Measurements from ENCODE around the gene DUOXA2. TPM values are rescaled to one million over a fixed set of nuclear protein-coding genes. Genes with fewer than 3 reads are reported as not detected.

The DUOXA2 gene
- total RNA-seq, 1 experiment from 2014 or later, result not detected

DNA sequence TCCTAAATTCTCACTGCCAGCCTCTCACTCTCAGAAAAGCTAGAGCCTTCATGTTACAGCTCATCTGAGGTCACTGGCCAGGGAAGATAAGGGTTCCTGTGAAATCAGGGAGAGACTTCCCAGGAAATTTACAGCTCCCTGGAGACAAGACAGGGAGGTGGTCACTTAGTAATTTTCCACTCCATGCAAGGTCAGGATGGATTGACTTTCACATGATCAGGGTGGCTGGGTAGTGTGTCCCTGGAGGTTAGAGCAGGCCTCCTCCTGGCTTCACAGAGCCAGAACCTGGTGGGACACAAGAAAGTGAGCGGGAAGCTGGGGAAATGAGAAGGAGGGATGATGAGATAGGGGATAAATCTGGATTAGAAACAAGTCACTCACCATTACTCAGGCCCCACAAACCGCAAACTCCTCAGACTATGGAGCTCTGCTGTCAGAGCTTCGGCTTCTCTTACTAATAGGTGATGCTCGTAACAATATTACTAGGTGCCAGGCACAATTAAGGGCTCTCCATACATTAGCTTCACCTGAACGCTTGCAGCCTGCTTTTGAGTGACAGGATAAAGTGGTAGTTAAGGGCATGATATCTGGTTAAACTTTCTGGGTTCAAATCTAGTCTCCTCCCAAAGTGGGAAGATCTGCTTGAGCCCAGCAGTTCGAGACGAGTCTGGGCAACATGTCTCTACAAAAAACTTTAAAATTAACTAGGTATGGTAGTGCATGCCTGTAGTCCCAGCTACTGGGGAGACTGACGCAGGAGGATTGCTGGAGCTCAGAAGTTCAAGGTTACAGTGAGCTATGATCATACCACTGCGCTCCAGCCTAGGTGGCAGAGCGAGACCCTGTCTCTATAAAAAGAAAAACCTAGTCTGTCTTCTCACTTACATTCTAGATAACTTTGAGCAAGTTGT lies 25.1 kb upstream of the DUOXA2 start:
- Histone ChIP-seq H3K36me3 (no peaks in the 10 kb centered on the region), H3K4me1 (replicated peaks) (no peaks in the 10 kb centered on the region), H3K27me3 (replicated peaks) (peaks cover 8% of the 10 kb centered on the region; the same call in 1 of the 2 replicates), H3K27ac (no peak overlapping the region), H3K9me3 (replicated peaks) (no peaks in the 10 kb centered on the region), H3K4me3 (no peak overlapping the region)
- DNase-seq (ENCODE audit: low read depth in 1 of 2, low spot score in 2 of 2), result no peak

GRCh38 chr15:45089712-45090373 lies 24.3 kb upstream of the DUOXA2 start:
- H3K36me3 ChIP-seq, result no peaks in the 10 kb centered on the region
- no peak overlapping the region for H3K27ac ChIP-seq
- no peaks in the 10 kb centered on the region for H3K4me1 ChIP-seq (replicated peaks)
- H3K27me3 ChIP-seq (replicated peaks), result peaks cover 8% of the 10 kb centered on the region; the same call in 1 of the 2 replicates
- H3K9me3 ChIP-seq (replicated peaks), result no peaks in the 10 kb centered on the region
- no peak for DNase-seq (ENCODE audit: low read depth in 1 of 2, low spot score in 2 of 2)
- no peak overlapping the region for H3K4me3 ChIP-seq

DNA sequence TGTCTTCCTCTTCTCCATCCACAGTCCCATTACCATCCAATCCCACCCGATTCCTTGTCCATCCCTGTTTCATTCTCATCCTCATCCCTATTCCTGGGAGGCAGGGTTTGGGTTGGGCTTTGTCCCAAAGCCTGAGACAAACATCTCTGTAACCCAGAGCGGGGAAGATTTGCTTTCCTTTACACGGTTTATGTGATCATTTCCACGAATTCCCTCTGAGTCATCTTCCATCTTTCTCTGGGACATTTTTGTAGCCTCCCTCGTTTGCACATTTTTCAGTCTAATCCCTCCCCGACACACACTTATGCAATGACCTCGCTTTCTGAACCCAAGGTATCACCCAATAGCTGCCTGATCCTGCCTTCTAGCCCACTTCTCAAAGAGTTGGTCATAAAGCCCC lies 23.0 kb upstream of the DUOXA2 start:
- DNase-seq (ENCODE audit: low read depth in 1 of 2, low spot score in 2 of 2), result no peak
- Histone ChIP-seq H3K27me3 (replicated peaks) (peaks cover 8% of the 10 kb centered on the region; the same call in 1 of the 2 replicates), H3K27ac (no peak overlapping the region), H3K36me3 (no peaks in the 10 kb centered on the region), H3K4me3 (no peak overlapping the region), H3K4me1 (replicated peaks) (no peaks in the 10 kb centered on the region), H3K9me3 (replicated peaks) (no peaks in the 10 kb centered on the region)

DNA sequence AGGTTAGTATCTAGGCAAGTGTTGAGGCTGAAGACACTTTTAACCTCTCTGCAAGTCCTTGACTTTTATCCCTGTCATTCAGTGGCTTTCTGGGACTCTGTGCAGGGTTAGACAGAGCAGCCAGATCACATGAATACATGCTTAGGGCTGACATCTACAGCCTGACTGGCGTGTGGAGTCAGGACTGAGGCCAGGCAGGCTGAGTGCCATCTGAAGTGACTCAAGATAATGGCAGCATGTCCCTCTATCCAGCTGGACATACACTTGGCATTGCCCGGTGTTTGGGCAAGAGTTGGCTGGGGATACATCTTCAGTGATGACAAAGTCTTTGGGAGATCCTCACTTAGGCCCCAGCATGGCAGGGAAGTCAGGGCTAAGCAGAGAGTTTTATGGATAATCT lies 22.6 kb upstream of the DUOXA2 start:
- DNase-seq (ENCODE audit: low read depth in 1 of 2, low spot score in 2 of 2), result no peak
- no peak overlapping the region for H3K4me3 ChIP-seq
- H3K27me3 ChIP-seq (replicated peaks), result peaks cover 8% of the 10 kb centered on the region; the same call in 1 of the 2 replicates
- H3K9me3 ChIP-seq (replicated peaks), result no peaks in the 10 kb centered on the region
- no peaks in the 10 kb centered on the region for H3K36me3 ChIP-seq
- H3K4me1 ChIP-seq (replicated peaks), result no peaks in the 10 kb centered on the region
- H3K27ac ChIP-seq, result no peak overlapping the region

- Histone ChIP-seq H3K9me3 (replicated peaks) (no peaks in the 10 kb centered on the region), H3K4me1 (replicated peaks) (no peaks in the 10 kb centered on the region), H3K27ac (no peak overlapping the region), H3K36me3 (no peaks in the 10 kb centered on the region), H3K4me3 (no peak overlapping the region), H3K27me3 (replicated peaks) (peaks cover 8% of the 10 kb centered on the region; the same call in 1 of the 2 replicates)
- no peak for DNase-seq (ENCODE audit: low read depth in 1 of 2, low spot score in 2 of 2)
Observed at GRCh38 chr15:45093013-45093412, 21.1 kb upstream of the DUOXA2 start.

GRCh38 chr15:45093622-45094357 lies 20.3 kb upstream of the DUOXA2 start:
- Histone ChIP-seq H3K4me1 (replicated peaks) (no peaks in the 10 kb centered on the region), H3K27ac (no peak overlapping the region), H3K9me3 (replicated peaks) (no peaks in the 10 kb centered on the region), H3K36me3 (no peaks in the 10 kb centered on the region), H3K4me3 (no peak overlapping the region), H3K27me3 (replicated peaks) (peaks cover 8% of the 10 kb centered on the region; the same call in 1 of the 2 replicates)
- DNase-seq (ENCODE audit: low read depth in 1 of 2, low spot score in 2 of 2), result no peak

DNA sequence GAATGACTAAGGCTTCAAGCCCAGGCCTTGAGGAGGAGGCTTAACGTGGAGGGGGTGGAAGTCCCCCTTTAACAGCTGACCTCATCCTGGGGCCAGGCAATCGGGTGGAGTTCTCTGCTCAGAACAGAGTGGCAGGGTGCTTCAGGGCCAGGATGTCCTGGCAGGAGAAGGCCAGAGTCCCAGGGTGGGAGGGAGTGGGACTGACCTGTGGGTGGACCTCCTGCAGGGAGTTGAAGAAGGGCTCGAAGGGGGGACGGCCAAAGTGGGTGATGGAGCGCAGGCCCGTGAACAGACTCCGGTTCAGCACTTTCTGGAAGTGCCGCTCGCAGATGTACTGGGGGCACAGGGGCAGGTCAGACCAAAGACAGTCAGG lies 19.8 kb upstream of the DUOXA2 start:
- H3K36me3 ChIP-seq, result no peaks in the 10 kb centered on the region
- H3K4me3 ChIP-seq, result no peak overlapping the region
- H3K27me3 ChIP-seq (replicated peaks), result peaks cover 8% of the 10 kb centered on the region; the same call in 1 of the 2 replicates
- no peaks in the 10 kb centered on the region for H3K9me3 ChIP-seq (replicated peaks)
- no peak for DNase-seq (ENCODE audit: low read depth in 1 of 2, low spot score in 2 of 2)
- H3K27ac ChIP-seq, result no peak overlapping the region
- H3K4me1 ChIP-seq (replicated peaks), result no peaks in the 10 kb centered on the region

GRCh38 chr15:45095661-45096060 lies 18.5 kb upstream of the DUOXA2 start:
- Histone ChIP-seq H3K27ac (no peak overlapping the region), H3K4me3 (no peak overlapping the region), H3K4me1 (replicated peaks) (no peaks in the 10 kb centered on the region), H3K27me3 (replicated peaks) (no peaks in the 10 kb centered on the region), H3K9me3 (replicated peaks) (no peaks in the 10 kb centered on the region), H3K36me3 (no peaks in the 10 kb centered on the region)
- DNase-seq (ENCODE audit: low read depth in 1 of 2, low spot score in 2 of 2), result no peak

DNA sequence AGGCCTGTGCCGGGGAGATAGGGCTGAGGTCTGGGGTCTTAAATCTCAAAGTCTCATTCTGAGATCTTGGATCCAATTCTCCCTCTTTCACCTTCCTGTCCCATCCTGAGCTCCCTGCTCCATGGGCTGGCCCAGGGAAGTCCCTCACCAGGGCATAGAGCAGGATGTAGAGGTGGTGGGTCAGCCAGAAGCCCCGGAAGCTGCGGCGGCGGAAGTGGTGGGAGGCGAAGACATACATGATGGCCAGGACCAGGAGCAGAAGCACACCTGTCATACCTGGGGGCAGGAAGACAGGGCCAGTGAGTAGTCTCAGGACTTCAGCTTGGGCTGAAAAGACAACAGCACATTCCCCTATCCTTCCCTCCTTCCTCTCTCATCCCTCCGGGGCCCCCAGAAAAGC lies 16.7 kb upstream of the DUOXA2 start:
- Histone ChIP-seq H3K27me3 (replicated peaks) (no peaks in the 10 kb centered on the region), H3K9me3 (replicated peaks) (no peaks in the 10 kb centered on the region), H3K4me1 (replicated peaks) (no peaks in the 10 kb centered on the region), H3K27ac (no peak overlapping the region), H3K36me3 (no peaks in the 10 kb centered on the region), H3K4me3 (no peak overlapping the region)
- DNase-seq (ENCODE audit: low read depth in 1 of 2, low spot score in 2 of 2), result no peak

GRCh38 chr15:45099549-45100165 lies 14.5 kb upstream of the DUOXA2 start:
- no peaks in the 10 kb centered on the region for H3K4me1 ChIP-seq (replicated peaks)
- no peak overlapping the region for H3K4me3 ChIP-seq
- no peaks in the 10 kb centered on the region for H3K9me3 ChIP-seq (replicated peaks)
- H3K27me3 ChIP-seq (replicated peaks), result no peaks in the 10 kb centered on the region
- no peaks in the 10 kb centered on the region for H3K36me3 ChIP-seq
- H3K27ac ChIP-seq, result no peak overlapping the region
- no peak for DNase-seq (ENCODE audit: low read depth in 1 of 2, low spot score in 2 of 2)

DNA sequence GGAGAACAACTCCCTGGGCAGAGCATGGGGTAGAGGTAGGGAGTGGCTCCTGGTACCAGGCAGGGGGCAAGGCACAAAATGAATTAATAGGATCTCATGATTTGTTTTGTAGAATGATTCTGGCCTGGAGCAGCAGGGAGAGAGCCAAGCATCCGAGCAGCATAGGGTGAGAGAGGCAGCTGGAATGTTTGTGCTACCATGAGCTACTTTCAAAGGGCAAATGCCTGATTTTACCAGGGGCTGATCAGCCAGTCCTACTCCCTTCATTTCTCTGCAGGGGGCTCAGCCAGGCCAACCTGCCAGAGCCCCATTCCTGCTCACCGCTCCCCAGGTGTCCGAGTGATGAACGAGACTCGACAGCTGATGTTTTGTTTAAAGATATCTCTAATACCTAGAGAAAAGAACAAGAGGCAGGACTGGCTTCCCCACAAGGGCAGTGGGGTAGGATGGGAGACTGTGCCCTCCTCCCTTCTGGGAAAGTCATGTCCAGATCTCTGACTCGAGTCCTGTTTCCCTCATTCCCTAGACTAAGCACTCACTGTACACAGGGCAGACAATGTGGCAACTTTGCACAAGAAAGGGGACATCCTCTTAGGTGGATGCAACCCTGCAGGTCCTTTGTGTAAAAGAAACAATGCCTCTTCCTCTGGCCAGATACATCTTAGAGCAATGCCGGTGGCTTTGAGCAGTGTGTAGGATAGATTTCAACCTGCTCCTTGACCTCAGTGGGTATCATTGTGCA lies 13.1 kb upstream of the DUOXA2 start:
- Histone ChIP-seq H3K27me3 (replicated peaks) (no peaks in the 10 kb centered on the region), H3K27ac (no peak overlapping the region), H3K9me3 (replicated peaks) (no peaks in the 10 kb centered on the region), H3K36me3 (no peaks in the 10 kb centered on the region), H3K4me3 (no peak overlapping the region), H3K4me1 (replicated peaks) (no peaks in the 10 kb centered on the region)
- no peak for DNase-seq (ENCODE audit: low read depth in 1 of 2, low spot score in 2 of 2)

- Histone ChIP-seq H3K9me3 (replicated peaks) (no peaks in the 10 kb centered on the region), H3K4me1 (replicated peaks) (no peaks in the 10 kb centered on the region), H3K27me3 (replicated peaks) (no peaks in the 10 kb centered on the region), H3K36me3 (no peaks in the 10 kb centered on the region), H3K4me3 (no peak overlapping the region), H3K27ac (no peak overlapping the region)
- DNase-seq (ENCODE audit: low read depth in 1 of 2, low spot score in 2 of 2), result no peak
Observed at GRCh38 chr15:45101749-45102148, 12.4 kb upstream of the DUOXA2 start.

- Histone ChIP-seq H3K9me3 (replicated peaks) (no peaks in the 10 kb centered on the region), H3K27ac (no peak overlapping the region), H3K4me1 (replicated peaks) (no peaks in the 10 kb centered on the region), H3K4me3 (no peak overlapping the region), H3K36me3 (no peaks in the 10 kb centered on the region), H3K27me3 (replicated peaks) (no peaks in the 10 kb centered on the region)
- no peak for DNase-seq (ENCODE audit: low read depth in 1 of 2, low spot score in 2 of 2)
Observed at GRCh38 chr15:45102226-45102625, 11.9 kb upstream of the DUOXA2 start.

Measured in SJSA1 (cell line).